ENCODE measurements around the gene FGF13.

Gene FGF13

DNA sequence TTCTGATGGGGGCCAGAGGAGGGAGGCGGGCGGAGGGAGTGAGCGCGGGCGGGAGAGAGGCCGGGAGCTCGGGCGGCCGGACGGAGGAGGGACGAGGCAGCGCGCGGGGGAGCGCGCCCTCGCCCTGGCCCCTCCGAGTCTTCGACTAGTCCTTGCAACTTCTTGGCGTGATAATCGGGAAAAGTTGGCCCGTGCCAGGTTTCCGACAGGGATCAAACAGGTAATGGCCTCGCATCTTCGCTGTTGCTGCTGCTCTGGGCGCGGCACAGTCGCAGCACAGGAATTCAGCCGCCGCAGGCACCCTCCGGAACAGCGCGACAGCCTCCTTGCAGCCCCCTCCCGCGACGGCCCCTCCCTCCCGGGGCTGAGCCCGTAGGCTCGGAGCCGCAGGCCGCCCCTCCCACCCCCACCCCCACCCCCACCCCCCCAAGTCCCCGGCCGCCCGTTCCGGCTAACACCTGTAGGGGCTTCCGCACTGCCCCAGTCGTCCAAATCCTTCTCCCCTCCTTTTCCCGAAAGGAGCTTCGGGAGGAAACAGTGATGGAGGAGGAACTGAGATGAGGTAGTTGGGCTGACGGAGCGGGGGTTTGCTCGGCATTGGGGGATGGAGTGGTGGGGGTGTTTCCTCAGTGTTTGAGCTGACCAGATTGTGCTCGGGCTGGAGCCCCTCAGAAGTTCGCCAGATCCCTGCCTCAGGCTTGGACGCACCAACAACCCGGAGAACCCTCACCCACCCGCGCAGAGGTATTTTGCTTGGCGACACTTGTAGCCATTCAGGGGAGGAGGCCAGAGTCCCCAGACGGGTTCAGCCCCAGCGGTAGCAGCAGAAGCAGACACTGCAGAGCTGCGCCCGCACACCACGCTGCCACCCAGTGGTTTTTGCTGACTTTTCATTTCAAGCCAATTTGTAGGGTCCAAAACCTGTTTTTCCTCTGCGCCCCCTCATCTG is at the start of gene FGF13 (continued):
- TF ChIP-seq ZNF423 (tag by site-specific recombination; IDR thresholded peaks at IDR 0.05) = no peak
- TF ChIP-seq, protein P1, sequence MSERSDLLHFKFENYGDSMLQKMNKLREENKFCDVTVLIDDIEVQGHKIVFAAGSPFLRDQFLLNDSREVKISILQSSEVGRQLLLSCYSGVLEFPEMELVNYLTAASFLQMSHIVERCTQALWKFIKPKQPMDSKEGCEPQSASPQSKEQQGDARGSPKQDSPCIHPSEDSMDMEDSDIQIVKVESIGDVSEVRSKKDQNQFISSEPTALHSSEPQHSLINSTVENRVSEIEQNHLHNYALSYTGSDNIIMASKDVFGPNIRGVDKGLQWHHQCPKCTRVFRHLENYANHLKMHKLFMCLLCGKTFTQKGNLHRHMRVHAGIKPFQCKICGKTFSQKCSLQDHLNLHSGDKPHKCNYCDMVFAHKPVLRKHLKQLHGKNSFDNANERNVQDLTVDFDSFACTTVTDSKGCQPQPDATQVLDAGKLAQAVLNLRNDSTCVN (tag by site-specific recombination; optimal IDR thresholded peaks at IDR 0.05) = peak; percentile 76
- TF ChIP-seq SALL2 (tag by site-specific recombination; IDR thresholded peaks at IDR 0.05; ENCODE audit: borderline replicate concordance) = no peak
- TF ChIP-seq SETDB1 (IDR thresholded peaks at IDR 0.05; ENCODE audit: insufficient read length, low read length) = no peak
- no peak for TF ChIP-seq SP7 (tag by site-specific recombination; IDR thresholded peaks at IDR 0.05)
- no peak for TF ChIP-seq ZNF48 (tag by site-specific recombination; IDR thresholded peaks at IDR 0.05)
- TF ChIP-seq ZNF37A (tag by site-specific recombination; IDR thresholded peaks at IDR 0.05) = no peak
- TF ChIP-seq GFI1B (tag by site-specific recombination; IDR thresholded peaks at IDR 0.05) = no peak
- no peak for TF ChIP-seq ZNF837 (tag by site-specific recombination; IDR thresholded peaks at IDR 0.05)
- TF ChIP-seq ZNF747 (tag by site-specific recombination; IDR thresholded peaks at IDR 0.05) = no peak
- TF ChIP-seq, protein P2, sequence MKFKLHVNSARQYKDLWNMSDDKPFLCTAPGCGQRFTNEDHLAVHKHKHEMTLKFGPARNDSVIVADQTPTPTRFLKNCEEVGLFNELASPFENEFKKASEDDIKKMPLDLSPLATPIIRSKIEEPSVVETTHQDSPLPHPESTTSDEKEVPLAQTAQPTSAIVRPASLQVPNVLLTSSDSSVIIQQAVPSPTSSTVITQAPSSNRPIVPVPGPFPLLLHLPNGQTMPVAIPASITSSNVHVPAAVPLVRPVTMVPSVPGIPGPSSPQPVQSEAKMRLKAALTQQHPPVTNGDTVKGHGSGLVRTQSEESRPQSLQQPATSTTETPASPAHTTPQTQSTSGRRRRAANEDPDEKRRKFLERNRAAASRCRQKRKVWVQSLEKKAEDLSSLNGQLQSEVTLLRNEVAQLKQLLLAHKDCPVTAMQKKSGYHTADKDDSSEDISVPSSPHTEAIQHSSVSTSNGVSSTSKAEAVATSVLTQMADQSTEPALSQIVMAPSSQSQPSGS (tag by site-specific recombination; IDR thresholded peaks at IDR 0.05; ENCODE audit: low read depth) = no peak
- no peak for TF ChIP-seq HOXA7 (CRISPR knock-in tag; IDR thresholded peaks at IDR 0.05; ENCODE audit: borderline replicate concordance)
- no peak for TF ChIP-seq ZNF501 (tag by site-specific recombination; IDR thresholded peaks at IDR 0.05)
- TF ChIP-seq, protein P3, sequence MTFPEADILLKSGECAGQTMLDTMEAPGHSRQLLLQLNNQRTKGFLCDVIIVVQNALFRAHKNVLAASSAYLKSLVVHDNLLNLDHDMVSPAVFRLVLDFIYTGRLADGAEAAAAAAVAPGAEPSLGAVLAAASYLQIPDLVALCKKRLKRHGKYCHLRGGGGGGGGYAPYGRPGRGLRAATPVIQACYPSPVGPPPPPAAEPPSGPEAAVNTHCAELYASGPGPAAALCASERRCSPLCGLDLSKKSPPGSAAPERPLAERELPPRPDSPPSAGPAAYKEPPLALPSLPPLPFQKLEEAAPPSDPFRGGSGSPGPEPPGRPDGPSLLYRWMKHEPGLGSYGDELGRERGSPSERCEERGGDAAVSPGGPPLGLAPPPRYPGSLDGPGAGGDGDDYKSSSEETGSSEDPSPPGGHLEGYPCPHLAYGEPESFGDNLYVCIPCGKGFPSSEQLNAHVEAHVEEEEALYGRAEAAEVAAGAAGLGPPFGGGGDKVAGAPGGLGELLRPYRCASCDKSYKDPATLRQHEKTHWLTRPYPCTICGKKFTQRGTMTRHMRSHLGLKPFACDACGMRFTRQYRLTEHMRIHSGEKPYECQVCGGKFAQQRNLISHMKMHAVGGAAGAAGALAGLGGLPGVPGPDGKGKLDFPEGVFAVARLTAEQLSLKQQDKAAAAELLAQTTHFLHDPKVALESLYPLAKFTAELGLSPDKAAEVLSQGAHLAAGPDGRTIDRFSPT (tag by site-specific recombination; IDR thresholded peaks at IDR 0.05) = no peak
- TF ChIP-seq, protein P4, sequence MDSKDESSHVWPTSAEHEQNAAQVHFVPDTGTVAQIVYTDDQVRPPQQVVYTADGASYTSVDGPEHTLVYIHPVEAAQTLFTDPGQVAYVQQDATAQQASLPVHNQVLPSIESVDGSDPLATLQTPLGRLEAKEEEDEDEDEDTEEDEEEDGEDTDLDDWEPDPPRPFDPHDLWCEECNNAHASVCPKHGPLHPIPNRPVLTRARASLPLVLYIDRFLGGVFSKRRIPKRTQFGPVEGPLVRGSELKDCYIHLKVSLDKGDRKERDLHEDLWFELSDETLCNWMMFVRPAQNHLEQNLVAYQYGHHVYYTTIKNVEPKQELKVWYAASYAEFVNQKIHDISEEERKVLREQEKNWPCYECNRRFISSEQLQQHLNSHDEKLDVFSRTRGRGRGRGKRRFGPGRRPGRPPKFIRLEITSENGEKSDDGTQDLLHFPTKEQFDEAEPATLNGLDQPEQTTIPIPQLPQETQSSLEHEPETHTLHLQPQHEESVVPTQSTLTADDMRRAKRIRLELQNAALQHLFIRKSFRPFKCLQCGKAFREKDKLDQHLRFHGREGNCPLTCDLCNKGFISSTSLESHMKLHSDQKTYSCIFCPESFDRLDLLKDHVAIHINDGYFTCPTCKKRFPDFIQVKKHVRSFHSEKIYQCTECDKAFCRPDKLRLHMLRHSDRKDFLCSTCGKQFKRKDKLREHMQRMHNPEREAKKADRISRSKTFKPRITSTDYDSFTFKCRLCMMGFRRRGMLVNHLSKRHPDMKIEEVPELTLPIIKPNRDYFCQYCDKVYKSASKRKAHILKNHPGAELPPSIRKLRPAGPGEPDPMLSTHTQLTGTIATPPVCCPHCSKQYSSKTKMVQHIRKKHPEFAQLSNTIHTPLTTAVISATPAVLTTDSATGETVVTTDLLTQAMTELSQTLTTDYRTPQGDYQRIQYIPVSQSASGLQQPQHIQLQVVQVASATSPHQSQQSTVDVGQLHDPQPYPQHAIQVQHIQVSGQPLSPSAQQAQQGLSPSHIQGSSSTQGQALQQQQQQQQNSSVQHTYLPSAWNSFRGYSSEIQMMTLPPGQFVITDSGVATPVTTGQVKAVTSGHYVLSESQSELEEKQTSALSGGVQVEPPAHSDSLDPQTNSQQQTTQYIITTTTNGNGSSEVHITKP (tag by site-specific recombination; IDR thresholded peaks at IDR 0.05) = no peak
- no peak for TF ChIP-seq ZBTB48 (tag by site-specific recombination; IDR thresholded peaks at IDR 0.05)
- TF ChIP-seq IKZF3 (tag by site-specific recombination; IDR thresholded peaks at IDR 0.05) = no peak
- TF ChIP-seq ZNF530 (tag by site-specific recombination; IDR thresholded peaks at IDR 0.05; ENCODE audit: low read depth) = no peak
- TF ChIP-seq, protein P5, sequence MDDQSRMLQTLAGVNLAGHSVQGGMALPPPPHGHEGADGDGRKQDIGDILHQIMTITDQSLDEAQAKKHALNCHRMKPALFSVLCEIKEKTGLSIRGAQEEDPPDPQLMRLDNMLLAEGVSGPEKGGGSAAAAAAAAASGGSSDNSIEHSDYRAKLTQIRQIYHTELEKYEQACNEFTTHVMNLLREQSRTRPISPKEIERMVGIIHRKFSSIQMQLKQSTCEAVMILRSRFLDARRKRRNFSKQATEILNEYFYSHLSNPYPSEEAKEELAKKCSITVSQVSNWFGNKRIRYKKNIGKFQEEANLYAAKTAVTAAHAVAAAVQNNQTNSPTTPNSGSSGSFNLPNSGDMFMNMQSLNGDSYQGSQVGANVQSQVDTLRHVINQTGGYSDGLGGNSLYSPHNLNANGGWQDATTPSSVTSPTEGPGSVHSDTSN (CRISPR knock-in tag; IDR thresholded peaks at IDR 0.05) = no peak
- TF ChIP-seq ZNF626 (tag by site-specific recombination; IDR thresholded peaks at IDR 0.05) = no peak
- TF ChIP-seq, protein P6, sequence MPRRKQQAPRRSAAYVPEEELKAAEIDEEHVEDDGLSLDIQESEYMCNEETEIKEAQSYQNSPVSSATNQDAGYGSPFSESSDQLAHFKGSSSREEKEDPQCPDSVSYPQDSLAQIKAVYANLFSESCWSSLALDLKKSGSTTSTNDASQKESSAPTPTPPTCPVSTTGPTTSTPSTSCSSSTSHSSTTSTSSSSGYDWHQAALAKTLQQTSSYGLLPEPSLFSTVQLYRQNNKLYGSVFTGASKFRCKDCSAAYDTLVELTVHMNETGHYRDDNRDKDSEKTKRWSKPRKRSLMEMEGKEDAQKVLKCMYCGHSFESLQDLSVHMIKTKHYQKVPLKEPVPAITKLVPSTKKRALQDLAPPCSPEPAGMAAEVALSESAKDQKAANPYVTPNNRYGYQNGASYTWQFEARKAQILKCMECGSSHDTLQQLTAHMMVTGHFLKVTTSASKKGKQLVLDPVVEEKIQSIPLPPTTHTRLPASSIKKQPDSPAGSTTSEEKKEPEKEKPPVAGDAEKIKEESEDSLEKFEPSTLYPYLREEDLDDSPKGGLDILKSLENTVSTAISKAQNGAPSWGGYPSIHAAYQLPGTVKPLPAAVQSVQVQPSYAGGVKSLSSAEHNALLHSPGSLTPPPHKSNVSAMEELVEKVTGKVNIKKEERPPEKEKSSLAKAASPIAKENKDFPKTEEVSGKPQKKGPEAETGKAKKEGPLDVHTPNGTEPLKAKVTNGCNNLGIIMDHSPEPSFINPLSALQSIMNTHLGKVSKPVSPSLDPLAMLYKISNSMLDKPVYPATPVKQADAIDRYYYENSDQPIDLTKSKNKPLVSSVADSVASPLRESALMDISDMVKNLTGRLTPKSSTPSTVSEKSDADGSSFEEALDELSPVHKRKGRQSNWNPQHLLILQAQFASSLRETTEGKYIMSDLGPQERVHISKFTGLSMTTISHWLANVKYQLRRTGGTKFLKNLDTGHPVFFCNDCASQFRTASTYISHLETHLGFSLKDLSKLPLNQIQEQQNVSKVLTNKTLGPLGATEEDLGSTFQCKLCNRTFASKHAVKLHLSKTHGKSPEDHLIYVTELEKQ (tag by site-specific recombination; IDR thresholded peaks at IDR 0.05; ENCODE audit: borderline replicate concordance) = no peak
- no peak for TF ChIP-seq ZNF433 (tag by site-specific recombination; IDR thresholded peaks at IDR 0.05; ENCODE audit: low read depth)
- TF ChIP-seq ZNF621 (tag by site-specific recombination; IDR thresholded peaks at IDR 0.05) = no peak
- no peak for TF ChIP-seq KLF7 (tag by site-specific recombination; IDR thresholded peaks at IDR 0.05; ENCODE audit: borderline replicate concordance)
- no peak for TF ChIP-seq ZNF202 (tag by site-specific recombination; IDR thresholded peaks at IDR 0.05; ENCODE audit: borderline replicate concordance)
- no peak for TF ChIP-seq ZNF311 (tag by site-specific recombination; IDR thresholded peaks at IDR 0.05; ENCODE audit: borderline replicate concordance)

Data from HEK293 (cell line).